Ishikawa (cell line): ENCODE data around the gene DCST2.

Experiments
- CEBPB ChIP-seq: IDR thresholded peaks from 2 replicates; pipeline ENCODE4 v1.6.1; 2012
- CREB1 ChIP-seq: IDR thresholded peaks from 2 replicates; pipeline ENCODE4 v1.6.1; 2012; ENCODE audit warnings: low read depth
- EGR1 ChIP-seq: IDR thresholded peaks from 2 replicates; pipeline ENCODE4 v1.6.1; 2012
- EP300 ChIP-seq: IDR thresholded peaks from 2 replicates; pipeline ENCODE4 v1.6.1; 2012; ENCODE audit warnings: borderline replicate concordance
- FOXM1 ChIP-seq: IDR thresholded peaks from 2 replicates; pipeline ENCODE4 v1.6.1; 2012; ENCODE audit warnings: low read depth, borderline replicate concordance
- MAX ChIP-seq: IDR thresholded peaks from 2 replicates; pipeline ENCODE4 v1.6.1; 2012
- NFIC ChIP-seq: IDR thresholded peaks from 2 replicates; pipeline ENCODE4 v1.6.1; 2012
- RAD21 ChIP-seq: IDR thresholded peaks from 2 replicates; pipeline ENCODE4 v1.6.1; 2012; ENCODE audit warnings: low read depth
- REST ChIP-seq: IDR thresholded peaks from 2 replicates; pipeline ENCODE4 v1.6.1; 2012; ENCODE audit warnings: low read depth, mild to moderate bottlenecking
- TAF1 ChIP-seq: IDR thresholded peaks from 2 replicates; pipeline ENCODE4 v1.6.1; 2012; ENCODE audit warnings: low read depth, mild to moderate bottlenecking
- TCF12 ChIP-seq: IDR thresholded peaks from 2 replicates; pipeline ENCODE4 v1.6.1; 2012; ENCODE audit warnings: low read depth
- TEAD4 ChIP-seq: IDR thresholded peaks from 2 replicates; pipeline ENCODE4 v1.6.1; 2012
- USF1 ChIP-seq: IDR thresholded peaks from 2 replicates; pipeline ENCODE4 v1.6.1; 2012
- YY1 ChIP-seq: IDR thresholded peaks from 2 replicates; pipeline ENCODE4 v1.6.1; 2012; ENCODE audit warnings: low read depth
- ZBTB7A ChIP-seq: IDR thresholded peaks from 2 replicates; pipeline ENCODE4 v1.6.1; 2012; ENCODE audit warnings: low read depth

DCST2 gene

GRCh38 chr1:154975409-154976059, 58.0 kb downstream of the DCST2 start:
- TF ChIP-seq MAX = 0 out of 2 replicates have a peak, but pooled peaks have one; percentile 16
- TF ChIP-seq EGR1 = no peak
- TF ChIP-seq ZBTB7A = no peak
- 0 out of 2 replicates have a peak, but pooled peaks have one; percentile 7 for TF ChIP-seq TEAD4

GRCh38 chr1:154974808-154975408, 58.7 kb downstream of the DCST2 start:
- TF ChIP-seq RAD21 = no peak
- no peak for TF ChIP-seq USF1
- TF ChIP-seq YY1 = no peak
- TF ChIP-seq ZBTB7A = no peak
- no peak for TF ChIP-seq TEAD4
- no peak for TF ChIP-seq TCF12
- no peak for TF ChIP-seq NFIC
- TF ChIP-seq TAF1 = 0 out of 2 replicates have a peak, but pooled peaks have one; percentile 13

- TF ChIP-seq MAX = peak; percentile 97
- TF ChIP-seq YY1 = no peak
- TF ChIP-seq NFIC = peak; percentile 35; the same call in 1 of the 2 replicates
- TF ChIP-seq TAF1 = peak; percentile 72
- TF ChIP-seq EGR1 = no peak
- TF ChIP-seq ZBTB7A = peak; percentile 99
- peak; percentile 54; the same call in 1 of the 2 replicates for TF ChIP-seq CREB1
These were observed 59.3 kb downstream of the DCST2 start, which contains the start of gene CKS1B for GRCh38 chr1:154974102-154974807. TSS of gene CKS1B (plus strand) at chr1:154974681. CDS start at chr1:154974746, 65 bp downstream.

GRCh38 chr1:154973344-154974101, 60.1 kb downstream of the DCST2 start:
- no peak for TF ChIP-seq CEBPB
- no peak; the same call in 1 of the 2 replicates for TF ChIP-seq TAF1
- no peak for TF ChIP-seq CREB1
- no peak for TF ChIP-seq TCF12
- no peak for TF ChIP-seq REST
- TF ChIP-seq YY1 = no peak
- TF ChIP-seq FOXM1 = no peak
- no peak for TF ChIP-seq TEAD4
- no peak for TF ChIP-seq ZBTB7A
- TF ChIP-seq RAD21 = no peak
- no peak for TF ChIP-seq MAX
- no peak for TF ChIP-seq NFIC
- no peak for TF ChIP-seq EGR1

GRCh38 chr1:154972517-154973343, 60.9 kb downstream of the DCST2 start:
- peak; percentile 68 for TF ChIP-seq YY1
- TF ChIP-seq EP300 = peak; percentile 81
- peak; percentile 91 for TF ChIP-seq TEAD4
- peak; percentile 87 for TF ChIP-seq TCF12
- TF ChIP-seq CEBPB = peak; percentile 82
- peak; percentile 96 for TF ChIP-seq MAX
- TF ChIP-seq NFIC = no peak
- peak; percentile 53 for TF ChIP-seq TAF1
- no peak for TF ChIP-seq EGR1
- TF ChIP-seq USF1 = no peak
- TF ChIP-seq REST = no peak
- peak; percentile 1; the same call in 1 of the 2 replicates for TF ChIP-seq RAD21
